Activated CD8-positive, alpha-beta memory T cell treated with anti-CD3 and anti-CD28 coated beads for 1 hour (primary cell): ENCODE results near the gene SSTR1.
"Not testable (repeated sequence)": the region's sequence is repeated elsewhere in the genome, so short reads cannot be mapped to it uniquely, and the experiment has no call there.

ENCODE experiments used
- DNase-seq, 2 donors: peaks; one replicate each; pipeline ENCODE4 v3.0.0-alpha.2; 2020; ENCODE audit warnings: low read depth in 1 of 2; ENCODE audit errors: extremely low read depth in 1 of 2

SSTR1 gene, protein sequence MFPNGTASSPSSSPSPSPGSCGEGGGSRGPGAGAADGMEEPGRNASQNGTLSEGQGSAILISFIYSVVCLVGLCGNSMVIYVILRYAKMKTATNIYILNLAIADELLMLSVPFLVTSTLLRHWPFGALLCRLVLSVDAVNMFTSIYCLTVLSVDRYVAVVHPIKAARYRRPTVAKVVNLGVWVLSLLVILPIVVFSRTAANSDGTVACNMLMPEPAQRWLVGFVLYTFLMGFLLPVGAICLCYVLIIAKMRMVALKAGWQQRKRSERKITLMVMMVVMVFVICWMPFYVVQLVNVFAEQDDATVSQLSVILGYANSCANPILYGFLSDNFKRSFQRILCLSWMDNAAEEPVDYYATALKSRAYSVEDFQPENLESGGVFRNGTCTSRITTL

DNA sequence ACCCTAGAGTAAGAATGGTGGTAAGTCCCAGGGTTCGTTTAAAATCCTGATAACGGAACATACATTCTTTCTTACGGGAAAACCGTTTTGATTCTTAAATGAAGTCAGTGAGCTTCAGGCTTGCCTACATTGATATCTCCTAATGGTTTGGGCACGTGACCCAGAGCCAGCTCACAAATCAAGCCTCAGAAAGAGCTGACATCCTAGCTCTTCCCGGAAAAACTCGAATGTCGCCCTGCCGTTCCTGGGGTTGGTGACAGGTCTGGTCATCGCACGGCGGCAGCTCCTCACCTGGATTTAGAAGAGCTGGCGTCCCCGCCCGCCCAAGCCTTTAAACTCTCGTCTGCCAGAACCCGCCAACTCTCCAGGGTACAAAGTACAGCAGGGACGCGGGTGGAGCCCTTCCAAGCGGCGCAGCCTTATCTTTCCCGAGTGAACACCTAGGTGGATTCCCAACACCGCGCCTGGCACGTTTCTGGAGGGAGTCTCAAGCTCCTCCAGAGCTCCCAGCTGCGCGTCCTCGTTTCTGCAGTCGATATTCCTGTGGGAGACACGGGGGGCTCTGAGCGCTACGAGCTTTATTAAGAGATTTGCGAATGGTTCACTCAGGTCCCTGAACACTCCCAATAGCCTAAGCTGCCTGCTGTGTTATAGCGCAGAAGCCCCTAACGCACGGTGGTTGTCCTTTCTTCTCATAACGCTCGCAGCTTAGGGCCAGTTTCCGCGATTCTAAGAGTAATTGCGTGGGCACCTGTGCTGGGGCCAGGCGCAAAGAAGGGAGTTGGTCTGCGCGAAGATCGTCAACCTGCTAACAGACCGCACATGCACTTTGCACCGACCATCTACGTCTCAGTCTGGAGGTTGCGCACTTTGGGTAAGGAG, at the start of gene SSTR1:
Gene SSTR1, plus strand, starts transcription at position 169 of the 882 bp plus-strand sequence. CDS start 1,486 bp downstream, outside the sequence.
- no peak for DNase-seq

DNA sequence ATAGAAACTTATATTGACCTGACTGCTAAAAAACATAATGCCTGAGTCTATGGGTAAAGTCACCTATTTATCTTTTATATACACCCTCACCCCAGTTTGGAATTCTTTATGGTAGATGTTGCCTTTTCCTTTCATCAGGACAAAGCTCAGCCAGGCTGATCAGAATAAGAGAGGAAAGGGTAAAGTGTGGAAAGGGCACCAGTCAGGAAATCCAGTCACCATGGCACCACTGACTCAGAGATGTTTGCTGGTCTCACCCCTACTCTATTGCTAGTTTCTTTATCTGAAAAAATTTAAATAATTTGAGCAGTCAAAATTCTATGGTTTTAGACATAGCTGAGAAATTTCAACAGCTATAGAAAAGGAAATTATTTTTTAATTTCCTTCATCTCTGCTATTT, 49.2 kb upstream of the SSTR1 start:
- DNase-seq = no peak

GRCh38 chr14:38168416-38168815, 39.3 kb upstream of the SSTR1 start:
- DNase-seq = no peak

DNA sequence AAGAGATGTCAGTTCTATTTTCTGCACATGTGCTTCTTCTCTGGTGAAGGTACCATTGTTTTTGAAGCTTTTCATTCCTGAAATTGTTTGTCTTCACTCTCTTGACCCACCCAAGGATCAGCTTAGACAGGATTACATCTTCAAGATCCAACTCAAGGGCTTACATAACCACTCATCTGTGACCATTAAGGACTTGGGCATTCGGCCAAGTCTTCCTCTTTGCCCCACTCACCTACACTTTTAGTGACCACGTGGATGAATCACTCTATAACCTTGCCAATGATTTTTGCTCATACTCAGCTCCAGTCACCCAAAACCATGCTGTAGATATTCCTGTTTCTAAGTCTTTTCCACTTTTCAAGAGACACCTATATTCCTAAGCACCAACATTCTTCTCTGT, 36.5 kb upstream of the SSTR1 start:
- DNase-seq = no peak

DNA sequence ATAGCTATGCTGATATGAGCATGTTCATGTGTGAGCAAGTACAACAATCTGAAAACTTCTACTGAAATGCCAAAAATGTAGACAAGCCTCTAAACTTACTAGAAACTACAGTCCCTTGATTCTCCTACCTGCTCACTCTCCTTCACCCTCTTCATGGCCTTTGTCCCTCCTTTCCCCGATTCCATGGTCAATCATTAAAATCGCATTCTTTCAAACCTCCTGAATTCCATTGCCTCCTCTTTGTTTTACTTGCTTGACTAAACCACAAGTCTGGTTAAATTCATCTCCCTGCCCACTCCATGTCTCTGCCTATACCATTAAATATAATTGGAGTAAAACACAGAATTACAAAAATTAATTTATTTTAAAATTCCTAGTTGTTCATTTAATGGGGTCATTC, 33.0 kb upstream of the SSTR1 start:
- DNase-seq = no peak

- no peak for DNase-seq
Observed at GRCh38 chr14:38175658-38176057, 32.0 kb upstream of the SSTR1 start.

DNA sequence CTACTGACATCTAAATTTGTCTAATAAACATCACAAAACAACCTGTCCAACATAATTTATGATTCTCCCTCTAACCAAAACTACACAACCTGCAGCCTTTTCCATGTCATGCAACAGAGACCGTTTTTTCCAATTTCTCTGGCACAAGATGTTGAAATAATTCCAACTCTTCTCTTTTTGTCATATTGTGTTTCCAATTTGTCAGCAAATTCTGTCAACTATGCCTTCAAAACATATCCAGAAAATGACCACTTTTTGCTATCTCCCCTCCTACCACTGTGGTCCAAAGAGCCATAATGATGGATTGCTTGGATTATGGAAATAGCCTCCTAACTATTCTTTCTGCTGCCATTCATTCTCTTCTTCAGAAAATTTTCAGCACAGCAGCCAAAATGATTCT, 31.3 kb upstream of the SSTR1 start:
- no peak for DNase-seq

- DNase-seq = no peak
Observed at GRCh38 chr14:38184132-38184531, 23.6 kb upstream of the SSTR1 start.

GRCh38 chr14:38185671-38186070, 22.0 kb upstream of the SSTR1 start:
- no peak for DNase-seq

GRCh38 chr14:38186216-38186615, 21.5 kb upstream of the SSTR1 start:
- DNase-seq = no peak

DNA sequence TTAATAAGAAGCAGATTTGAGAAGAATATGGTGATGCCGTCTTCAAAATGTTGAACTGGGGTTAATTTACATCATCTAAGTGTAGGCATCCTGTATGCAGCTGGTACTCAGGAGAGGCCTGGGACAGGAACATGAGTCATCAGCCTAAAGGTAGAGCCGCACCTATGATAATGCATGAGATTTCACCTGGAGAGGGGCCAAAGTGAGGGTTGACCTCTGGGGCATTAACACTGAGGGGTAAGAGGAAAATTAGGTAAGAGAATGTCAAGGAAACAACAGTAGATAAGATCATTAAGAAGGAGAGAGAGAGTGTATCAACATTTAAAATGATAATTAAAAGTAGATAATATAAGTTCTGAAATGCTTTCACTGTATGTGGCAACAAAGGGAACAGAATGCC, 20.2 kb upstream of the SSTR1 start:
- DNase-seq = no peak

DNA sequence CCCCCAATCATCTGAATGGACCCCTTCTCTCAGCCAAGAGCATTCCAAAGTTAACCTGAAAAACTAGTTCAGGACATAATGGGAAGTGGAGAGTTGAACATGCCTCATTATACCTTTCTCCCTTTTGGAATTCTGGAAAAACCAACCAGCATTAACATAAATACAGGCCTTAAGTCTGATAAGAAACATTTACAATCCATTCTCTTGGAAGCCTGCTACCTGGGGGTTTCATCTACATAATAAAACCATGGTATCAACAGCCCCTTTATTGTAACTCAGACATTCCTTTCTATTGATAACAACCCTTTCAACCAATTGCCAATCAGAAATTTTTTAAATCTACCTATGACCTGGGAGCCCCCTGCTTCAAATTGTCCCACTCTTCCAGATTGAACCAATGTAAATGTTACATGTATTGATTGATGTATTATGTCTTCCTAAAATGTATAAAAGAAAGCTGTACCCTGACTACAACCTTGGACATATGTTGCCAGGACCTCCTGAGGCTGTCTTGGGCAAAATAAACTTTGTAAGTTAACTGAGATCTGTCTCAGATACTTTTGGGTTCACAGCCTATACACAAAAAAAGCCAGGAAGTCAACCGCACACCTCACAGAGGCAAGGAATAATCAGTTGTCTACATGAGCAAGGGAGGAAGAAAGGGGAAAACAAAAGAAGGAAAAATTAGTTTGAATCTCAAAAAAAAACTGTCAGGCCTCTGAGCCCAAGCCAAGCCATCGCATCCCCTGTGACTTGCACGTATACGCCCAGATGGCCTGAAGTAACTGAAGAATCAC, 17.6 kb upstream of the SSTR1 start:
- DNase-seq = no peak

DNA sequence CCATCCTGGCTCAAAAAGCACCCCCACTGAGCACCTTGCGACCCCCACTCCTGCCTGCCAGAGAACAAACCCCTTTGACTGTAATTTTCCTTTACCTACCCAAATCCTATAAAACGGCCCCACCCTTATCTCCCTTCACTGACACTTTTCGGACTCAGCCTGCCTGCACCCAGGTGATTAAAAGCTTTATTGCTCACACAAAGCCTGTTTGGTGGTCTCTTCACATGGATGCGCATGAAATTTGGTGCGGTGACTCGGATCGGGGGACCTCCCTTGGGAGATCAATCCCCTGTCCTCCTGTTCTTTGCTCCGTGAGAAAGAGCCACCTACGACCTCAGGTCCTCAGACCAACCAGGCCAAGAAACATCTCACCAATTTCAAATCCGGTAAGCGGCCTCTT, 16.9 kb upstream of the SSTR1 start:
- DNase-seq = not testable (repeated sequence)

DNA sequence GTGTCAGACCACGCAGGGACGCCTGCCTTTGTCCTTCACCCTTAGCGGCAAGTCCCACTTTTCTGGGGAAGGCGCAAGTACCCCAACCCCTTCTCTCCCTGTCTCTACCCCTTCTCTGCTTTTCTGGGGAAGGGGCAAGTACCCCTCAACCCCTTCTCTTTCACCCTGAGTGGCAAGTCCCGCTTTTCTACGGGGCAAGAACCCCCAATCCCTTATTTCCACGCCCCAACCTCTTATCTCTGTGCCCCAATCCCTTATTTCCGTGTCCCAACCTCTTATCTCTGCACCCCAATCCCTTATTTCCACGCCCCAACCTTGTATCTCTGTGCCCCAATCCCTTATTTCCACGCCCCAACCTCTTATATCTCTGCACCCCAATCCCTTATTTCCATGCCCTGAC, 16.2 kb upstream of the SSTR1 start:
- not testable (repeated sequence) for DNase-seq

DNA sequence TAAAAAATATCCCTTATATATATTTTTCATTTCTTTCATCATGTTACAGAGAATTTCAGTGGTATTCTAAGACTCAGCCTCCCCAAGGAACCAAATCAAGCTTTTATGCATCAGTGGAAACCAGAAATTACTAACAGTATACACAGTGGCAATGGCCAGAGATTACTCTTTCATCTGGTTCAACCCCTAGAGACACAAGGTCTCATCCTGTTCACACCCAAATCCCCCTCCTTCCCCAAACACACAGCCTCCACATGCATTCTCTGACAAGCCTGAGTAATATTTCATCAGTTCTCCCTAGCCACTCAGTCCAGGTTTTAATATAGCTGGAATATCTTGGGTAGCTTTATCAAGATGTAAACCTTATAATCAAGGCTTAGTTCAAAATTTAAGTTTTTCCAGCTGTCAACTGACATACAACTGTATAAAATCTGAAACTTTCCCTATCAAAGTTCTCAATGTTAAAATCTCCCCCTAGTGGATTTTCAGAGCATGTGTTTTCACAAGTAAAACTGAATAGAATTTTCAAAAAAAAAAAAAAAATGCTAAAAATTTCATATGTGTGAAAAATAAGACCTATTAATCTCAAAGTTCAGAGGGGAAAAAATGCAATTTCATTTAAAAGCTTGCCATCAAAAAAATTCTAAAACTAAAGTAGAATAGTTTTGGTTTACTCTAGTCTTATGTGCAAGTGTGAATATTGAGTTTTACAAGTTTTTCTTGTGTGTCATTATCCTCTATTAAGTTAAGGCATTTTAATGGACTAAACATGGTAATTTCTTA, 10.5 kb upstream of the SSTR1 start:
- DNase-seq = no peak

GRCh38 chr14:38197784-38198335, 9.8 kb upstream of the SSTR1 start:
- no peak for DNase-seq

- DNase-seq = no peak
Observed at GRCh38 chr14:38198425-38198824, 9.3 kb upstream of the SSTR1 start.

GRCh38 chr14:38199076-38199475, 8.6 kb upstream of the SSTR1 start:
- DNase-seq = no peak

GRCh38 chr14:38199739-38200138, 8.0 kb upstream of the SSTR1 start:
- no peak for DNase-seq
